ENCODE measurements around the gene MRPL43. TPM values are rescaled to one million over a fixed set of nuclear protein-coding genes. Genes with fewer than 3 reads are reported as not detected.
"Not testable (repeated sequence)": the region's sequence is repeated elsewhere in the genome, so short reads cannot be mapped to it uniquely, and the experiment has no call there.

Gene MRPL43
- 10 to 100 TPM; 54.2 to 89.1 (median 62.7) TPM for total RNA-seq

DNA sequence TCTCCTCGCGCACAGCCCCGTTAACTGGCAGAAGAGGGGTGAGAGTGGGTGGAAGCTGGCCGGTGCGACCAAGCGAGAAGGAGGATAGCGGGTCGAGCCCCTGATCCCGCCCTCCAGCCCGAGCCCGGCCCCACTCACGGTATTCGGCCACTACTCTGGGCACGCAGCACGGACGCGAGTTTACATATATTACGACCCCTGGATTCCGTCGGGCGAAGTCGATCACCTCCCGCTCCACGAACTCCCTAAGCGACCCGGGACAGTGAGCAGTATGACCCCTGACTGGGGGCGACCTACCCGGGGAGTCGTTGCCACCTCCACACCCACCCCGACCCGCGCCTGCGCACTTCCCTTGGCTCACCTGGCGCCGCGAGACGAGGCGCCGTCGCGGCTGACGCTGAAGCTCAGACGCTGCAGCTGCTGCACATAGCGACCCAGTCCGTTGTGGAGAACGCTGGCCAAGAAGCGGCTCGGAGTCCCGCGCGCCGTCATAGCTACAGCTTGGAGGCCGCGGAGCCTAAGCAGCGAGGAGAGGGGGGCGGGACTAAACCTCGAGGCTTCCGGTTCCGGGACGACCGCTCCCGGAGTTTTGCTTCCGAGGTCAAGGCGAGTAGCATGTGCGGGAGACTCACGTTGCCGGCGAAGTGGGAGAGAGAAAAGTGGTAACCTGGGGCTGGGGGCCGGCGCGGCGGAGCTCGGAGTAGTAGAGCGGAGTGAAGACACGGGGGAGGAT, at the start of gene MRPL43, which contains the start of gene TWNK:
Gene MRPL43 (minus strand): TSS at position 546 of the 733 bp plus-strand sequence. CDS start 54 bp downstream, at position 492.
Gene TWNK (plus strand): TSS at position 592 of the 733 bp plus-strand sequence. CDS start 668 bp downstream, outside the sequence.
- H3K27me3 ChIP-seq: no peaks in the 10 kb centered on the region
- 0% methylated on average over 48 of the region's 75 CpGs for WGBS
- TF ChIP-seq EP300 (IDR thresholded peaks at IDR 0.05) (no peak), POLR2AphosphoS5 (IDR thresholded peaks at IDR 0.05) (peak in 2 of 3 donors; percentile 14 to 34)
- peak within 1 kb of the TSS; percentile 83 for H3K4me3 ChIP-seq
- peaks cover 39% of the 10 kb centered on the region for H3K4me1 ChIP-seq
- H3K36me3 ChIP-seq: peaks cover 41% of the 10 kb centered on the region
- no peaks in the 10 kb centered on the region for H3K9me3 ChIP-seq
- DNase-seq (ENCODE audit: low spot score in 2 of 2): peak; percentile 91 to 94
- H3K27ac ChIP-seq: peak within 1 kb of the TSS; percentile 79

DNA sequence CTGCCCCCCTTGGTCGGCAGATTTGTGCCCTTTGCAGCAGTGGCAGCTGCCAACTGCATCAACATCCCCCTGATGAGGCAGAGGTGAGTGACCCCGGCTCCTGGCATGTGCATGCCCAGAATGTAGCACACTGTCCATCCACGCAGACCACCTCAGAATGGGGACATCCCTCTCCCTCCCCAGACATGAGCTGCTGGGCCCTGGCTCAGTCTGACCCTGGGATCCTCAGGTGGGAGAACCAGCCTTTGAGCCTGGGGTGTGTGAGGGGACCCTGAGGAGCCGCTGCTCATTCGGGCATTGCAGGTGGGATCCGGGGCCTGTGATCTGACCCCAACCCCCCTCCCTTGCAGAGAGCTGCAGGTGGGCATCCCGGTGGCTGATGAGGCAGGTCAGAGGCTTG, 49.4 kb upstream of the MRPL43 start:
- no peak overlapping the region for H3K27ac ChIP-seq
- 81% methylated on average over 7 of the region's 7 CpGs for WGBS
- no peaks in the 10 kb centered on the region for H3K27me3 ChIP-seq
- no peak overlapping the region for H3K4me3 ChIP-seq
- TF ChIP-seq POLR2AphosphoS5 (IDR thresholded peaks at IDR 0.05) (no peak), POLR2A (IDR thresholded peaks at IDR 0.05) (no peak)
- H3K4me1 ChIP-seq: peaks cover 25% of the 10 kb centered on the region
- DNase-seq (ENCODE audit: low spot score in 2 of 2): no peak
- H3K36me3 ChIP-seq: peaks cover 56% of the 10 kb centered on the region
- no peaks in the 10 kb centered on the region for H3K9me3 ChIP-seq

DNA sequence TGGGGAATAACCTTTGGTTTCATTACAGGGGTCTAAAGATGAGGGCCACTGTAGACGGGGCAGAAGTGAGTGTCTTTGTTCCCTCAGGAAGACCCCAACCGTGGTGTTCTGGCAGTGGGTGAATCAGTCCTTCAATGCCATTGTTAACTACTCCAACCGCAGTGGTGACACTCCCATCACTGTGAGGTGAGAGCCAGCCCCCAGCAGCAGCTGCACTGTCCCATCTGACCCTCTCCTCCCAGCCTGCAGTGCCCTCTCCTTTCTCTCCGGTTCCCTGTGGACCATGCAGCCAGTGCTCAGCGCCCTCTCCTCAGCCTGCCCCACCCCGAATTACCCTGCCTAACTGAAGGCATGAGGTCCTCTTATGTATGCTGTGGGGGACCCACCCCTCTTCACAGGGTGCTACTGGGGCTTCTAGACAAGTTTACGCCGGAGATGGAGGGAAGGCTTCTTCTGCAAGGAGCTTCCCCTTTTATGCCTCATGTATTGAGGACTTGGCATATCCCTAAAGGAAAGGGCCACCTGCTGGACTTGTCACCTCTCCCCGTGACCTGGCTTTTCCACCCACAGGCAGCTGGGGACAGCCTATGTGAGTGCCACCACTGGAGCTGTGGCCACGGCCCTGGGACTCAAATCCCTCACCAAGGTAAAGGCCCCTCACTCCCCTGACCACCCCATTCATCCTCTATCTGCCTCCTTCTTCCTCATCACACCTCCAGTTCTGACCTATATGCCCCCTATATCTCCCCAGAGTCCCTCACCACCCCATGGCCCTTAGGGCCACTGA, 48.8 kb upstream of the MRPL43 start:
- H3K36me3 ChIP-seq: peaks cover 56% of the 10 kb centered on the region
- no peak overlapping the region for H3K4me3 ChIP-seq
- TF ChIP-seq POLR2AphosphoS5 (IDR thresholded peaks at IDR 0.05): no peak
- no peak overlapping the region for H3K27ac ChIP-seq
- no peaks in the 10 kb centered on the region for H3K27me3 ChIP-seq
- WGBS: 85% methylated on average over 10 of the region's 10 CpGs
- no peaks in the 10 kb centered on the region for H3K9me3 ChIP-seq
- H3K4me1 ChIP-seq: peaks cover 25% of the 10 kb centered on the region
- no peak for DNase-seq (ENCODE audit: low spot score in 2 of 2)

DNA sequence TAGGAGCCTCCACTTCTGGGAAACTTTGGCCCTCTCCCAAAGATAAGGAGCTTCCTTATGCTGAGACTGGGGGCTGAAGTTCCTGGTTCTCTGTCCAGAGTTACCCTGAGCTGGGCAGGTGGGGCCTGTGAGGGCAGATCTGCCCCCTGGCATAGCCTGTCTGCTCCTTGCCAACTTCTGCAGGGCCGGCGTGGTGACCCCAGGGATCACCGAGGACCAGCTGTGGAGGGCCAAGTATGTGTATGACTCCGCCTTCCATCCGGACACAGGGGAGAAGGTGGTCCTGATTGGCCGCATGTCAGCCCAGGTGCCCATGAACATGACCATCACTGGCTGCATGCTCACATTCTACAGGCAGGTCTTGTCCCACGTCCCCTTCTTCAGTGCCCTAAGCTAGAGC, 48.0 kb upstream of the MRPL43 start:
- TF ChIP-seq POLR2AphosphoS5 (IDR thresholded peaks at IDR 0.05): no peak
- TF ChIP-seq, protein P1, sequence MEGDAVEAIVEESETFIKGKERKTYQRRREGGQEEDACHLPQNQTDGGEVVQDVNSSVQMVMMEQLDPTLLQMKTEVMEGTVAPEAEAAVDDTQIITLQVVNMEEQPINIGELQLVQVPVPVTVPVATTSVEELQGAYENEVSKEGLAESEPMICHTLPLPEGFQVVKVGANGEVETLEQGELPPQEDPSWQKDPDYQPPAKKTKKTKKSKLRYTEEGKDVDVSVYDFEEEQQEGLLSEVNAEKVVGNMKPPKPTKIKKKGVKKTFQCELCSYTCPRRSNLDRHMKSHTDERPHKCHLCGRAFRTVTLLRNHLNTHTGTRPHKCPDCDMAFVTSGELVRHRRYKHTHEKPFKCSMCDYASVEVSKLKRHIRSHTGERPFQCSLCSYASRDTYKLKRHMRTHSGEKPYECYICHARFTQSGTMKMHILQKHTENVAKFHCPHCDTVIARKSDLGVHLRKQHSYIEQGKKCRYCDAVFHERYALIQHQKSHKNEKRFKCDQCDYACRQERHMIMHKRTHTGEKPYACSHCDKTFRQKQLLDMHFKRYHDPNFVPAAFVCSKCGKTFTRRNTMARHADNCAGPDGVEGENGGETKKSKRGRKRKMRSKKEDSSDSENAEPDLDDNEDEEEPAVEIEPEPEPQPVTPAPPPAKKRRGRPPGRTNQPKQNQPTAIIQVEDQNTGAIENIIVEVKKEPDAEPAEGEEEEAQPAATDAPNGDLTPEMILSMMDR (IDR thresholded peaks at IDR 0.05): no peak
- TF ChIP-seq POLR2A (IDR thresholded peaks at IDR 0.05): no peak
- no peak for TF ChIP-seq EP300 (IDR thresholded peaks at IDR 0.05)
- no peak for DNase-seq (ENCODE audit: low spot score in 2 of 2)
- 100% methylated on average over 7 of the region's 7 CpGs for WGBS
- Histone ChIP-seq H3K4me1 (peaks cover 32% of the 10 kb centered on the region), H3K4me3 (no peak overlapping the region), H3K36me3 (peaks cover 56% of the 10 kb centered on the region), H3K27ac (no peak overlapping the region), H3K9me3 (no peaks in the 10 kb centered on the region), H3K27me3 (no peaks in the 10 kb centered on the region)

DNA sequence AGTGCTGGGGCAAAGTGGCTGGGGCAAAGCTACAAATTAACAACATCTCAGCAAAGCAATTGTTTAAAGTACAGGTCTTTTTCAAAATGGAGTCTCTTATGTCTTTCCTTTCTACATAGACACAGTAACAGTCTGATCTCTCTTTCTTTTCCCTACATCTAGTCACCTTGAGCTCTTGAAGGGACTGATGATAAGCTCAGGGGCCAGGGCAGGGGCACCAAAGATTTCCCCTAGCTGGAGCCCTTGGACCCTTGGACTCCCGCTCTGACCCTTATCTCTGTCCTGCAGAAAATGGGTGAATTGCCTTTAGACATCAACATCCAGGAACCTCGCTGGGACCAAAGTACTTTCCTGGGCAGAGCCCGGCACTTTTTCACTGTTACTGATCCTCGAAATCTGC, 47.1 kb upstream of the MRPL43 start:
- WGBS: 93% methylated on average over 4 of the region's 4 CpGs
- DNase-seq (ENCODE audit: low spot score in 2 of 2); H3K9me3 ChIP-seq; H3K27me3 ChIP-seq; H3K4me3 ChIP-seq; H3K27ac ChIP-seq: not testable (repeated sequence)
- H3K4me1 ChIP-seq: peaks cover 34% of the 10 kb centered on the region
- H3K36me3 ChIP-seq: peaks cover 50% of the 10 kb centered on the region

DNA sequence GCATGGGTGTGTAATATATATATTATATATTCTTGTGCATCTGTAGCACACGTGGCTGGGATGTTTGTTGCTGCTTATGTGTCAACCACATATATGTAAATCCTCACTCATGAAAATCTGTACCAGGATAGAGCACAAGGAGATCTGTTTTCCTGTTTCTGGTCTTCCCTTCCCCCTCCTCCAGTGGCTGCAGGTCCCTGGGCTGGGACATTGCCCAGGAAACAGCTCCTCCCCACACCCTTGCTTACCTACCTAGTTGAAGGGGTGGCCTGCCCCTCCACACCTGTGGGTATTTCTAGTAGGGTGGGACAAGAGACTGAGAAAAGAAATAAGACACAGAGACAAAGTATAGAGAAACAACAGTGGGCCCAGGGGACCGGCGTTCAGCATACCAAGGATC, 46.0 kb upstream of the MRPL43 start:
- no peak for DNase-seq (ENCODE audit: low spot score in 2 of 2)
- 60% methylated on average over 3 of the region's 3 CpGs for WGBS

More for the DNA sequence above, 46.0 kb upstream of the MRPL43 start:
- Histone ChIP-seq H3K4me1 (peaks cover 34% of the 10 kb centered on the region), H3K9me3 (no peaks in the 10 kb centered on the region), H3K36me3 (peaks cover 38% of the 10 kb centered on the region), H3K4me3 (peak overlapping the region; percentile 87), H3K27me3 (no peaks in the 10 kb centered on the region), H3K27ac (peak overlapping the region; percentile 98)
- TF ChIP-seq EP300 (IDR thresholded peaks at IDR 0.05): no peak
- no peak for TF ChIP-seq POLR2A (IDR thresholded peaks at IDR 0.05)
- TF ChIP-seq, protein P1 (IDR thresholded peaks at IDR 0.05): no peak
- no peak for TF ChIP-seq POLR2AphosphoS5 (IDR thresholded peaks at IDR 0.05)

Measured in suprapubic skin (tissue), 4 donors.